B cell (primary cell): Measurements from ENCODE around the gene PAIP1. TPM values are rescaled to one million over a fixed set of nuclear protein-coding genes. Genes with fewer than 3 reads are reported as not detected.

Experiments
- ATAC-seq: fragments of 200-7000 bp; cut with Tn5 transposase; one replicate; pipeline ENCODE4 v1.10.0; 2021; ENCODE audit warnings: low read depth, mild to moderate bottlenecking, moderate number of reproducible peaks, moderate library complexity
- CTCF ChIA-PET: fragments of 350-600 bp; sonication (Branson Sonifier 250); formaldehyde crosslinking; loops from one replicate; lab custom pipeline; 2021; ENCODE audit warnings: antibody characterized with exemption, inconsistent platforms; lab: Charles Lee
- POLR2A ChIA-PET: fragments of 350-600 bp; sonication (Branson Sonifier 250); formaldehyde crosslinking; loops from one replicate; lab custom pipeline; 2021; ENCODE audit warnings: antibody characterized with exemption; lab: Charles Lee
- DNase-seq: peaks from one replicate; pipeline ENCODE4 v3.0.0; 2013
- H2AFZ ChIP-seq: 2 replicates; pipeline ENCODE4 v1.6.1; 2012; ENCODE audit warnings: mild to moderate bottlenecking, low read depth, low read length; ENCODE audit not compliant: insufficient read depth, poor library complexity, severe bottlenecking
- H3K27ac ChIP-seq, 2 donors: 1 replicate in 1 of 2; 2 replicates in 1 of 2; pipeline ENCODE4 v1.5.1; 2012 to 2013; ENCODE audit warnings: low read length in 2 of 2, mild to moderate bottlenecking in 2 of 2, moderate library complexity in 1 of 2
- H3K27me3 ChIP-seq, 4 experiments: fragments of 200-600 bp in 1 of 4; sonication (generic) in 1 of 4; replicated peaks in 1 of 4; 1 replicate in 2 of 4; 2 replicates in 2 of 4; pipeline versions ENCODE4 v1.6.1 to v1.7.0; 2013 to 2016; ENCODE audit warnings: low read length in 3 of 4, mild to moderate bottlenecking in 2 of 4, mixed read lengths in 1 of 4, moderate library complexity in 1 of 4; ENCODE audit not compliant: insufficient read depth in 4 of 4, control insufficient read depth in 3 of 4; ENCODE audit errors: control extremely low read depth in 1 of 4
- H3K36me3 ChIP-seq, 2 experiments: replicated peaks in 1 of 2; 1 replicate in 1 of 2; 2 replicates in 1 of 2; pipeline versions ENCODE4 v1.6.1 to v1.7.1; 2013; ENCODE audit warnings: low read length in 1 of 2; ENCODE audit not compliant: insufficient read depth in 2 of 2, control insufficient read depth in 1 of 2; ENCODE audit errors: control extremely low read depth in 1 of 2, extremely low read depth in 1 of 2
- H3K4me1 ChIP-seq, 2 donors: fragments of 200-600 bp in 1 of 2; sonication (generic) in 1 of 2; 1 replicate in 1 of 2; 2 replicates in 1 of 2; pipeline versions ENCODE4 v1.5.1 to v1.6.1; 2013 to 2017; ENCODE audit warnings: low read length in 2 of 2; ENCODE audit not compliant: control insufficient read depth in 2 of 2, insufficient read depth in 2 of 2
- H3K4me2 ChIP-seq: replicated peaks from 2 replicates; pipeline ENCODE3; 2012; ENCODE audit warnings: mild to moderate bottlenecking, low read depth, low read length; ENCODE audit not compliant: poor library complexity, severe bottlenecking
- H3K4me3 ChIP-seq, 5 experiments: fragments of 200-600 bp in 1 of 5; sonication (generic) in 1 of 5; 1 replicate in 3 of 5; 2 replicates in 2 of 5; pipeline versions ENCODE4 v1.5.1 to v1.7.0; 2011 to 2016; ENCODE audit warnings: low read length in 4 of 5, mild to moderate bottlenecking in 4 of 5, low read depth in 2 of 5, control low read depth in 1 of 5, moderate library complexity in 1 of 5; ENCODE audit not compliant: insufficient read depth in 1 of 5; ENCODE audit errors: control extremely low read depth in 1 of 5, extremely low read depth in 1 of 5
- H3K79me2 ChIP-seq: fragments of 200-600 bp; sonication (generic); one replicate; pipeline ENCODE4 v1.6.0; 2016; ENCODE audit warnings: low read length; ENCODE audit not compliant: control insufficient read depth, insufficient read depth
- H3K9ac ChIP-seq: fragments of 200-600 bp; sonication (generic); 2 replicates; pipeline ENCODE4 v1.6.1; 2017; ENCODE audit warnings: mild to moderate bottlenecking, low read length, moderate library complexity
- H3K9me3 ChIP-seq, 3 donors: one replicate each; pipeline versions ENCODE4 v1.6.1 to v1.7.1; 2013; ENCODE audit warnings: low read length in 2 of 3; ENCODE audit not compliant: control insufficient read depth in 2 of 3, insufficient read depth in 1 of 3; ENCODE audit errors: control extremely low read depth in 1 of 3
- H4K20me1 ChIP-seq: 2 replicates; pipeline ENCODE4 v1.6.0; 2012; ENCODE audit warnings: mild to moderate bottlenecking, low read length; ENCODE audit not compliant: insufficient read depth, control insufficient read depth, poor library complexity, severe bottlenecking
- H3K27ac Mint-ChIP-seq: one replicate; pipeline ENCODE4 v1.8.0; 2021; ENCODE audit warnings: mixed read lengths
- H3K27me3 Mint-ChIP-seq: one replicate; pipeline ENCODE4 v1.8.0; 2021; ENCODE audit warnings: mixed read lengths
- H3K4me1 Mint-ChIP-seq: one replicate; pipeline ENCODE4 v1.8.0; 2021; ENCODE audit warnings: mixed read lengths
- H3K4me3 Mint-ChIP-seq: one replicate; pipeline ENCODE4 v1.8.0; 2021; ENCODE audit warnings: mixed read lengths
- H3K9me3 Mint-ChIP-seq: one replicate; pipeline ENCODE4 v1.8.0; 2022; ENCODE audit warnings: mixed read lengths; ENCODE audit not compliant: insufficient read depth
- EZH2 ChIP-seq: IDR thresholded peaks from 2 replicates; pipeline ENCODE4 v1.6.1; 2012; ENCODE audit warnings: borderline replicate concordance, low read depth, mild to moderate bottlenecking, moderate library complexity, low read length; ENCODE audit not compliant: insufficient read depth, poor library complexity, severe bottlenecking
- WGBS: methylation state at CpG from one replicate; pipeline ENCODE4 v1.1.5; 2013; ENCODE audit warnings: missing lambda C conversion rate; ENCODE audit not compliant: insufficient coverage; 5-methylcytosine and 5-hydroxymethylcytosine counted together
- intact Hi-C: fragments of 100-400 bp; cut with micrococcal nuclease; formaldehyde crosslinking; loops from one replicate; pipeline ENCODE4 v1.10.0; 2022
- polyA plus RNA-seq: library from polyadenylated mRNA; depleted of rRNA; stranded (reverse); fragments of >200 nt; gene quantifications from 2 replicates; pipeline ENCODE4 v1.2.3, GENCODE V29; 2012
- total RNA-seq, 2 donors: library from RNA; stranded (reverse); fragments of 120-200 nt in 1 of 2; gene quantifications; 1 replicate in 1 of 2; 2 replicates in 1 of 2; pipeline versions ENCODE4 v1.2.3 to v1.2.4, GENCODE V29; 2013 to 2022
- TF ChIP-seq, protein P1 (sequence below): fragments of 200-600 bp; IDR thresholded peaks from one replicate; pipeline ENCODE4 v1.8.0; 2022; ENCODE audit warnings: antibody characterized with exemption, mild to moderate bottlenecking

The PAIP1 gene
- total and polyA plus RNA-seq, 2 donors (not counting 1 experiment from before 2014, with no cell fraction given): 23.0 to 31.8 TPM

DNA sequence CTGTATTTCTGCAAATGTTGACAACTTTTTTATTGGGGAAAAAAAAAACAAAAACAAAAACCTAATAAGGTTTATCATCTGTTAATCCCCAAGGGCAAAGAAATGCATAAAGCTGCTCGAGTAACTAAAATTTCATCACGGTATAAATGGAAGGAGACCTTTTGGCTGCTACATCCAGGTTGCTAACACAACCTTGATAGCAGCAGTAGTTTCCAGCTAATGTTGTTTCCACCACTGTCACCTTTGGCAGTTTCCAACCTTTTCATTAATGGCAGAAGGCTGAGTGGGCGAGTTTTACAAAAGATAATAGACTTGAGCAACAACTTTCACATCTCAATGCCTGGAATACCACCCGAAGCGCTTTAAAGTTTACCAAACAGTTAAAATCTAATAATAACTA lies 8.5 kb downstream of the PAIP1 start:
- H3K36me3 ChIP-seq: peaks cover 3 to 77% of the 10 kb centered on the region in 2 experiments
- Mint-ChIP-seq H3K4me3 (no peak overlapping the region), H3K27me3 (no peaks in the 10 kb centered on the region), H3K9me3 (no peaks in the 10 kb centered on the region), H3K4me1 (peaks cover 8% of the 10 kb centered on the region), H3K27ac (no peak overlapping the region)
- no peak overlapping the region for H2AFZ ChIP-seq
- POLR2A ChIA-PET: no interaction called here
- H3K4me1 ChIP-seq: peaks cover 0 to 5% of the 10 kb centered on the region in 2 donors
- H3K4me3 ChIP-seq: no peak overlapping the region
- H3K4me2 ChIP-seq: no peak overlapping the region
- ATAC-seq (no peak), DNase-seq (no peak)
- H4K20me1 ChIP-seq: peaks cover 40% of the 10 kb centered on the region
- H3K27me3 ChIP-seq: no peaks in the 10 kb centered on the region
- 97% methylated on average over 3 of the region's 5 CpGs for whole genome bisulfite sequencing
- intact Hi-C loops: no loop called here
- H3K9ac ChIP-seq: no peak overlapping the region
- CTCF ChIA-PET: interaction anchor here (1.2 kb wide), 1 partner anchor 23 kb away, joined by 4 read pairs; no protein-coding TSS in a partner anchor
- no peak for TF ChIP-seq EZH2
- TF ChIP-seq, protein P1, sequence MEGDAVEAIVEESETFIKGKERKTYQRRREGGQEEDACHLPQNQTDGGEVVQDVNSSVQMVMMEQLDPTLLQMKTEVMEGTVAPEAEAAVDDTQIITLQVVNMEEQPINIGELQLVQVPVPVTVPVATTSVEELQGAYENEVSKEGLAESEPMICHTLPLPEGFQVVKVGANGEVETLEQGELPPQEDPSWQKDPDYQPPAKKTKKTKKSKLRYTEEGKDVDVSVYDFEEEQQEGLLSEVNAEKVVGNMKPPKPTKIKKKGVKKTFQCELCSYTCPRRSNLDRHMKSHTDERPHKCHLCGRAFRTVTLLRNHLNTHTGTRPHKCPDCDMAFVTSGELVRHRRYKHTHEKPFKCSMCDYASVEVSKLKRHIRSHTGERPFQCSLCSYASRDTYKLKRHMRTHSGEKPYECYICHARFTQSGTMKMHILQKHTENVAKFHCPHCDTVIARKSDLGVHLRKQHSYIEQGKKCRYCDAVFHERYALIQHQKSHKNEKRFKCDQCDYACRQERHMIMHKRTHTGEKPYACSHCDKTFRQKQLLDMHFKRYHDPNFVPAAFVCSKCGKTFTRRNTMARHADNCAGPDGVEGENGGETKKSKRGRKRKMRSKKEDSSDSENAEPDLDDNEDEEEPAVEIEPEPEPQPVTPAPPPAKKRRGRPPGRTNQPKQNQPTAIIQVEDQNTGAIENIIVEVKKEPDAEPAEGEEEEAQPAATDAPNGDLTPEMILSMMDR: no peak
- H3K9me3 ChIP-seq: no peaks in the 10 kb centered on the region
- peaks cover 61% of the 10 kb centered on the region for H3K79me2 ChIP-seq
- H3K27ac ChIP-seq: no peak overlapping the region

DNA sequence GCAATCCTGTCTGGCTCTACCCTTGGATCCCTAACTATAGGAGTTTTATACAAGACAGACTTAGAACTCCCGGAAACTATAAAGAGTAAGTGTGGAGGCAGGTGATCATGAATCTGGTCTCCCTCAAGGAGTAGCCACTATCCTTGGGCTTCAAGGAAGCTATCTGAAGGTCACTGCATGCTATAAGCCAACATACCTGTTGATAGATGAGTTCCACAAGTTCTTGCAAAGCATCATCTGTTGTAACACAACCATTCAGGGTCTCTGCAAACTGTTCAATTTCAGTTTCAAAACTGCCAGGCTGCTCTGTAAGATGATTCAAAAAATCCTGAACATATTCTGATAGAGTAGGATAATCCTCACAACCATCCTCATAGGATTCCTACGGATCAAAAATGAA lies 9.3 kb downstream of the PAIP1 start:
- H3K27me3 Mint-ChIP-seq: no peaks in the 10 kb centered on the region
- intact Hi-C loops: no loop called here
- Histone ChIP-seq H3K9ac (no peak overlapping the region), H3K4me3 (no peak overlapping the region), H3K4me2 (no peak overlapping the region), H3K79me2 (peaks cover 60% of the 10 kb centered on the region), H3K27ac (no peak overlapping the region), H3K9me3 (no peaks in the 10 kb centered on the region), H2AFZ (no peak overlapping the region), H3K36me3 (peaks cover 3 to 76% of the 10 kb centered on the region in 2 experiments), H4K20me1 (peaks cover 31% of the 10 kb centered on the region), H3K4me1 (no peaks in the 10 kb centered on the region), H3K27me3 (no peaks in the 10 kb centered on the region)
- no peaks in the 10 kb centered on the region for H3K9me3 Mint-ChIP-seq
- peaks cover 8% of the 10 kb centered on the region for H3K4me1 Mint-ChIP-seq
- ChIA-PET CTCF (interaction anchor here (1.2 kb wide), 1 partner anchor 22 kb away, joined by 4 read pairs; no protein-coding TSS in a partner anchor), POLR2A (no interaction called here)
- no peak for ATAC-seq
- no peak for TF ChIP-seq EZH2
- TF ChIP-seq, protein P1: no peak
- DNase-seq: no peak
- H3K4me3 Mint-ChIP-seq: no peak overlapping the region
- no CpG with 5 or more reads among the region's 2 CpGs for WGBS
- H3K27ac Mint-ChIP-seq: no peak overlapping the region
